Panc1 (cell line): ENCODE data around the gene TMEM150B.

Experiments used
- POLR2AphosphoS5 ChIP-seq: IDR thresholded peaks from 2 replicates; pipeline ENCODE4 v1.6.1; 2012; ENCODE audit warnings: mild to moderate bottlenecking, low read depth, low read length, moderate library complexity
- TCF7L2 ChIP-seq: IDR thresholded peaks from 2 replicates; pipeline ENCODE4 v1.6.1; 2011; ENCODE audit warnings: mild to moderate bottlenecking, low read depth, low read length, inconsistent platforms
- TF ChIP-seq, protein P1 (sequence below): fragments of 450-650 bp; IDR thresholded peaks from 2 replicates; pipeline ENCODE4 v1.5.1; 2017; ENCODE audit warnings: mild to moderate bottlenecking
- TF ChIP-seq, protein P2 (sequence below), 2 experiments: IDR thresholded peaks; 2 replicates each; pipeline ENCODE4 v1.6.1; 2011 to 2012; ENCODE audit warnings: low read depth in 2 of 2, control low read depth in 1 of 2, low read length in 1 of 2, mild to moderate bottlenecking in 1 of 2, moderate library complexity in 1 of 2; ENCODE audit not compliant: insufficient read depth in 1 of 2

GRCh38 chr19:55283548-55284377 lies 41.4 kb downstream of the TMEM150B start, which contains the start of gene BRSK1:
- TF ChIP-seq TCF7L2 (no peak), POLR2AphosphoS5 (no peak)
- TF ChIP-seq, protein P1, sequence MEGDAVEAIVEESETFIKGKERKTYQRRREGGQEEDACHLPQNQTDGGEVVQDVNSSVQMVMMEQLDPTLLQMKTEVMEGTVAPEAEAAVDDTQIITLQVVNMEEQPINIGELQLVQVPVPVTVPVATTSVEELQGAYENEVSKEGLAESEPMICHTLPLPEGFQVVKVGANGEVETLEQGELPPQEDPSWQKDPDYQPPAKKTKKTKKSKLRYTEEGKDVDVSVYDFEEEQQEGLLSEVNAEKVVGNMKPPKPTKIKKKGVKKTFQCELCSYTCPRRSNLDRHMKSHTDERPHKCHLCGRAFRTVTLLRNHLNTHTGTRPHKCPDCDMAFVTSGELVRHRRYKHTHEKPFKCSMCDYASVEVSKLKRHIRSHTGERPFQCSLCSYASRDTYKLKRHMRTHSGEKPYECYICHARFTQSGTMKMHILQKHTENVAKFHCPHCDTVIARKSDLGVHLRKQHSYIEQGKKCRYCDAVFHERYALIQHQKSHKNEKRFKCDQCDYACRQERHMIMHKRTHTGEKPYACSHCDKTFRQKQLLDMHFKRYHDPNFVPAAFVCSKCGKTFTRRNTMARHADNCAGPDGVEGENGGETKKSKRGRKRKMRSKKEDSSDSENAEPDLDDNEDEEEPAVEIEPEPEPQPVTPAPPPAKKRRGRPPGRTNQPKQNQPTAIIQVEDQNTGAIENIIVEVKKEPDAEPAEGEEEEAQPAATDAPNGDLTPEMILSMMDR: no peak
- TF ChIP-seq, protein P2, sequence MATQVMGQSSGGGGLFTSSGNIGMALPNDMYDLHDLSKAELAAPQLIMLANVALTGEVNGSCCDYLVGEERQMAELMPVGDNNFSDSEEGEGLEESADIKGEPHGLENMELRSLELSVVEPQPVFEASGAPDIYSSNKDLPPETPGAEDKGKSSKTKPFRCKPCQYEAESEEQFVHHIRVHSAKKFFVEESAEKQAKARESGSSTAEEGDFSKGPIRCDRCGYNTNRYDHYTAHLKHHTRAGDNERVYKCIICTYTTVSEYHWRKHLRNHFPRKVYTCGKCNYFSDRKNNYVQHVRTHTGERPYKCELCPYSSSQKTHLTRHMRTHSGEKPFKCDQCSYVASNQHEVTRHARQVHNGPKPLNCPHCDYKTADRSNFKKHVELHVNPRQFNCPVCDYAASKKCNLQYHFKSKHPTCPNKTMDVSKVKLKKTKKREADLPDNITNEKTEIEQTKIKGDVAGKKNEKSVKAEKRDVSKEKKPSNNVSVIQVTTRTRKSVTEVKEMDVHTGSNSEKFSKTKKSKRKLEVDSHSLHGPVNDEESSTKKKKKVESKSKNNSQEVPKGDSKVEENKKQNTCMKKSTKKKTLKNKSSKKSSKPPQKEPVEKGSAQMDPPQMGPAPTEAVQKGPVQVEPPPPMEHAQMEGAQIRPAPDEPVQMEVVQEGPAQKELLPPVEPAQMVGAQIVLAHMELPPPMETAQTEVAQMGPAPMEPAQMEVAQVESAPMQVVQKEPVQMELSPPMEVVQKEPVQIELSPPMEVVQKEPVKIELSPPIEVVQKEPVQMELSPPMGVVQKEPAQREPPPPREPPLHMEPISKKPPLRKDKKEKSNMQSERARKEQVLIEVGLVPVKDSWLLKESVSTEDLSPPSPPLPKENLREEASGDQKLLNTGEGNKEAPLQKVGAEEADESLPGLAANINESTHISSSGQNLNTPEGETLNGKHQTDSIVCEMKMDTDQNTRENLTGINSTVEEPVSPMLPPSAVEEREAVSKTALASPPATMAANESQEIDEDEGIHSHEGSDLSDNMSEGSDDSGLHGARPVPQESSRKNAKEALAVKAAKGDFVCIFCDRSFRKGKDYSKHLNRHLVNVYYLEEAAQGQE (IDR thresholded peaks at IDR 0.05; ENCODE audit: insufficient read depth in 1 of 2, low read depth in 2 of 2, low read length in 1 of 2): no peak
